Smooth muscle cell of the pulmonary artery (primary cell): Measurements from ENCODE around the gene CCT6B. TPM values are rescaled to one million over a fixed set of nuclear protein-coding genes. Genes with fewer than 3 reads are reported as not detected.

Experiments used
- total RNA-seq: library from RNA; depleted of rRNA; stranded (reverse); fragments of >200 nt; gene quantifications from 2 replicates; pipeline ENCODE4 v1.2.3, GENCODE V29; 2014

Gene CCT6B
- total RNA-seq = 0.46 and 0.52 TPM in 2 replicates

DNA sequence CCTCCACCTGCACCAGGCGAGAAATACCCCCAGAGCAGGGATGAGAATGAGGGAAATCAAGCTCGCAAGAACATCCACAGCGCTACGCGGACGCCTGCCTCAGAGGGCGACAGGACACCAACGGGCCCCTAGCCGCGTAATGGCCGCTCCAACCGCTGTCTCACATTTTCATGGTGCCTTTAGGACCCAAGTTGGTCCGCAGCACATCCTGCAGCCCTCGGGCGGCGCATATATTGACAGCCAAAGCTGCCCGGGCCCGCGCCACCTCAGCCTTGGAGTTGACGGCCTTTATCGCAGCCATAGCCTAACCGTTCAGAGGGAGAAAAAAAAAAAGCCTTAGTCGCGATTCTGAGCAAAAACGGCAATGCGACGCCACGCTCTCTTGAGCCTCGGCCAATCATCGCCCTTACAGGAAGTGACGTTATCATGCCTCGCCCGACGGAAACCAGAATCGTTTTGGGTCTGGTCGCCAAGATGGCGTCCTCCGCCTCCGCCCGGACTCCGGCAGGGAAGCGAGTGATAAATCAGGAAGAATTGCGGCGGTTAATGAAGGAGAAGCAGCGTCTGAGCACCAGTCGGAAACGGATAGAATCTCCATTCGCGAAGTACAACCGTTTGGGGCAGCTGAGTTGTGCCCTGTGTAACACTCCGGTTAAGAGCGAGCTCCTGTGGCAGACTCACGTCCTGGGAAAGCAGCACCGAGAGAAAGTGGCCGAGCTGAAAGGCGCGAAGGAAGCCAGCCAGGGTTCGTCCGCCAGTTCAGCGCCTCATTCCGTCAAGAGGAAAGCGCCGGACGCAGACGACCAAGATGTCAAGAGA is at the start of gene CCT6B, which contains the start of gene ZNF830:
TSS of gene CCT6B (minus strand) at position 368 of the 819 bp plus-strand sequence. CDS start at position 301, 67 bp downstream.
TSS of gene ZNF830 (plus strand) at position 448 of the 819 bp plus-strand sequence. CDS start at position 475, 27 bp downstream.

GRCh38 chr17:34980353-34980680 is 19.1 kb upstream of the CCT6B start, which contains the start of gene LIG3:
Gene LIG3 (plus strand): TSS chr17:34980512. CDS start chr17:34983006, 2,494 bp downstream.

Other genes with a start within 250 kb of the CCT6B start
- 7.2 and 7.9 TPM in 2 replicates for gene ZNF830, start 80 bp upstream of the CCT6B start, total RNA-seq
- gene LIG3, start 19.1 kb upstream of the CCT6B start, total RNA-seq = 42.1 and 50.2 TPM in 2 replicates
- 11.1 and 12.0 TPM in 2 replicates for gene RFFL, start 102.2 kb upstream of the CCT6B start, total RNA-seq
- 6.1 and 7.0 TPM in 2 replicates for gene RAD51D, start 158.4 kb upstream of the CCT6B start, total RNA-seq
- not detected in 2 replicates for gene FNDC8, start 160.2 kb upstream of the CCT6B start, total RNA-seq
- 14.6 and 19.9 TPM in 2 replicates for gene NLE1, start 180.8 kb upstream of the CCT6B start, total RNA-seq
- gene UNC45B, start 186.4 kb upstream of the CCT6B start, total RNA-seq = not detected in 2 replicates
- not detected in 2 replicates for gene SLC35G3, start 232.9 kb upstream of the CCT6B start, total RNA-seq